Heart right ventricle (tissue), 16 donors: ENCODE results near the gene GLIPR1L2. TPM values are rescaled to one million over a fixed set of nuclear protein-coding genes. Genes with fewer than 3 reads are reported as not detected.

Source experiments
- ATAC-seq, 8 donors: fragments of 200-7000 bp; cut with Tn5 transposase; one replicate each; pipeline ENCODE4 v1.9.1; 2020; ENCODE audit warnings: mild to moderate bottlenecking in 8 of 8, moderate library complexity in 8 of 8, moderate number of reproducible peaks in 1 of 8
- DNase-seq, 2 donors: peaks; one replicate each; pipeline ENCODE4 v3.0.0-alpha.2; 2020
- H3K27ac ChIP-seq, 10 donors: fragments of 200-600 bp; sonication (generic) in 2 of 10; one replicate each; pipeline versions ENCODE4 v1.5.0 to v1.8.0; 2020 to 2022; ENCODE audit warnings: mild to moderate bottlenecking in 3 of 10
- H3K27me3 ChIP-seq, 7 donors: fragments of 200-600 bp; one replicate each; pipeline ENCODE4 v1.8.0; 2021 to 2022; ENCODE audit warnings: mild to moderate bottlenecking in 2 of 7
- H3K36me3 ChIP-seq, 9 donors: fragments of 200-600 bp; sonication (generic) in 1 of 9; one replicate each; pipeline versions ENCODE4 v1.5.0 to v1.8.0; 2020 to 2022; ENCODE audit warnings: mild to moderate bottlenecking in 2 of 9
- H3K4me1 ChIP-seq, 9 donors: fragments of 200-600 bp; sonication (generic) in 1 of 9; one replicate each; pipeline versions ENCODE4 v1.5.0 to v1.8.0; 2020 to 2022; ENCODE audit warnings: mild to moderate bottlenecking in 4 of 9
- H3K4me3 ChIP-seq, 10 donors: fragments of 200-600 bp; sonication (generic) in 2 of 10; one replicate each; pipeline versions ENCODE4 v1.5.0 to v1.8.0; 2020 to 2022; ENCODE audit warnings: mild to moderate bottlenecking in 7 of 10, moderate library complexity in 2 of 10
- H3K9me3 ChIP-seq, 11 donors: fragments of 200-600 bp in 10 of 11; sonication (generic) in 2 of 11; one replicate each; pipeline versions ENCODE4 v1.5.0 to v1.8.0; 2013 to 2022; ENCODE audit warnings: mild to moderate bottlenecking in 2 of 11, control low read depth in 1 of 11, moderate library complexity in 1 of 11
- WGBS, 2 donors: extraction: QIAGEN DNeasy Blood & Tissue Kit; methylation state at CpG; one replicate each; pipeline ENCODE4 v1.1.7; 2013; ENCODE audit warnings: inconsistent platforms in 1 of 2; 5-methylcytosine and 5-hydroxymethylcytosine counted together
- intact Hi-C, 10 donors: fragments of 100-400 bp; cut with DNase I; formaldehyde crosslinking; loops; one replicate each; pipeline versions ENCODE4 v1.11.1 to v1.14.2; 2022
- polyA plus RNA-seq, 2 donors: library from polyadenylated mRNA; stranded (reverse); fragments of 200-250 nt; gene quantifications; one replicate each; pipeline ENCODE4 v1.2.3, GENCODE V29; 2013
- total RNA-seq, 10 donors: library from RNA; stranded (reverse); fragmentation: NEBNext Ultra II Directional in 3 of 10; extraction: Animal tissue kit (Norgen Biotek cat#: 25700) in 3 of 10; gene quantifications; one replicate each; pipeline versions ENCODE4 v1.2.1 to v1.2.4, GENCODE V29; 2021 to 2023
- TF ChIP-seq, protein P1 (sequence below), 9 donors: fragments of 200-600 bp; sonication (generic) in 2 of 9; IDR thresholded peaks; one replicate each; pipeline versions ENCODE4 v1.5.0 to v1.8.0; 2021 to 2022; ENCODE audit warnings: antibody characterized with exemption in 9 of 9, mild to moderate bottlenecking in 5 of 9, moderate library complexity in 1 of 9
- donor health status: Arrhythmogenic right ventricular cardiomyopathy.
- donor health status: ischemic (EF 13 %, LVEDD 7.1; RV severe dilation, severe dysfunction).
- donor health status: healthy with polysubstance abuse.
- donor health status: DM: no; HTN: yes; CAD: no.
- donor health status: DM: no; HTN: no; CAD: no.
- donor health status: ischemic (EF 25% LVEDD 6.9; RV normal size, moderate dysfunction).
- donor health status: ischemic (EF 25% LVEDD 5.7; RV mildly dilated, moderate dysfunction).
- donor health status: healthy.
- donor health status: DM: yes; HTN: yes; CAD: no.
- donor health status: Ischemic cardiomyopathy.
- donor health status: ischemic (EF 35%, LVEDD 5.7; RV mildly dilated, moderate dysfunction).
- donor health status: nonischemic (EF 11% LVEDD 7.7; RV severe dilation, severe dysfunction).
- donor health status: DM: yes; HTN: yes; CAD: no.
- donor health status: PGD.
- donor health status: ischemic (EF 29% LVEDD 5.4; RV normal size, mild dysfunction).
- donor health status: nonischemic (EF 23%, LVEDD 6.1; RV moderate dilation, normal function).

The GLIPR1L2 gene
- total and polyA plus RNA-seq, 12 donors = 0.66 to 2.9 (median 1.3) TPM

DNA sequence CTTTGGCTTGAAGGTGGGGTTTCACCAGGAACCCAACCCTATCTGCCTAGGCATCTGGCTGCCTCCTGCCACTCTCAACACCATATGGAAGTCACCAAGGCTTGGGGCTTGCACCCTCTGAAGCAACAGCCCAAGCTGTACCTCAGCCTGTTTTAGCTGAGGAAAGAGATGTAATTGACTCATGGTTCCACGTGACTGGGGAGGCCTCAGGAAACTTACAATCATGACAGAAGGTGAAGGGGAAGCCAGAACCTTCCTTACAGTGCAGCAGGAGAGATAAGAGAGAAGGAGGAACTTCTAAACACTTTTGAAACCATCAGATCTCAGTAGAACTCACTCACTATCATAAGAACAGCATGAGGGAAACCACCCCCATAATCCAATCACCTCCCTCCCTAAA, 29.5 kb upstream of the GLIPR1L2 start:
- Histone ChIP-seq H3K27ac (no peak overlapping the region), H3K4me1 (peaks cover 0 to 8% (median 0%) of the 10 kb centered on the region in 9 donors), H3K4me3 (no peak overlapping the region), H3K36me3 (no peaks in the 10 kb centered on the region), H3K27me3 (no peaks in the 10 kb centered on the region), H3K9me3 (peaks cover 0 to under 1% (median 0%) of the 10 kb centered on the region in 11 donors)
- ATAC-seq (no peak), DNase-seq (no peak)
- TF ChIP-seq, protein P1, sequence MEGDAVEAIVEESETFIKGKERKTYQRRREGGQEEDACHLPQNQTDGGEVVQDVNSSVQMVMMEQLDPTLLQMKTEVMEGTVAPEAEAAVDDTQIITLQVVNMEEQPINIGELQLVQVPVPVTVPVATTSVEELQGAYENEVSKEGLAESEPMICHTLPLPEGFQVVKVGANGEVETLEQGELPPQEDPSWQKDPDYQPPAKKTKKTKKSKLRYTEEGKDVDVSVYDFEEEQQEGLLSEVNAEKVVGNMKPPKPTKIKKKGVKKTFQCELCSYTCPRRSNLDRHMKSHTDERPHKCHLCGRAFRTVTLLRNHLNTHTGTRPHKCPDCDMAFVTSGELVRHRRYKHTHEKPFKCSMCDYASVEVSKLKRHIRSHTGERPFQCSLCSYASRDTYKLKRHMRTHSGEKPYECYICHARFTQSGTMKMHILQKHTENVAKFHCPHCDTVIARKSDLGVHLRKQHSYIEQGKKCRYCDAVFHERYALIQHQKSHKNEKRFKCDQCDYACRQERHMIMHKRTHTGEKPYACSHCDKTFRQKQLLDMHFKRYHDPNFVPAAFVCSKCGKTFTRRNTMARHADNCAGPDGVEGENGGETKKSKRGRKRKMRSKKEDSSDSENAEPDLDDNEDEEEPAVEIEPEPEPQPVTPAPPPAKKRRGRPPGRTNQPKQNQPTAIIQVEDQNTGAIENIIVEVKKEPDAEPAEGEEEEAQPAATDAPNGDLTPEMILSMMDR (IDR thresholded peaks at IDR 0.05) = no peak
- intact Hi-C loops = no loop called here
- 59 to 70% methylated on average over 1 of the region's 1 CpG for WGBS, 2 donors

DNA sequence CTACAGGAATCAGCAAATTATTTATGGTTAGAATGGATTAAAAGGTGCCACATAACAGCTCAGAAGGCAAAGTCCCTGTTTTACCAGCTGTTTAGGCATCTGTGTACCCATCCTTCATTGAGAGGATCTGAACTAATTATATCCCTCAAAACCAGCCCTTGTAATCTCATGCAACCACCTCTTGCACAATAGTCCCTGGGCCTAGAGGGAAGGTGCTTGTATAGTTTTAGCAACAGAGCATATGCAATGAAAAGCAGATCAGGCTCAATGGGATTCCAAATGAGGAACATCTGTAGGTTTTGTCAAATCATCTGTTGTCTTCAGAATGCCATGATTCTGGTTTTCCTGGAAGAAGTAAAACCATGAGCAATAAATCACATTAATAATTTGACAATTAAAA, 26.0 kb upstream of the GLIPR1L2 start:
- H3K4me3 ChIP-seq = no peak overlapping the region
- DNase-seq (peak in 1 of 2 donors; percentile 8), ATAC-seq (peak in 7 of 8 donors; percentile 69 to 97 (median 83))
- no peaks in the 10 kb centered on the region for H3K9me3 ChIP-seq
- TF ChIP-seq, protein P1 (IDR thresholded peaks at IDR 0.05) = no peak
- no peaks in the 10 kb centered on the region for H3K27me3 ChIP-seq
- H3K27ac ChIP-seq = no peak overlapping the region
- peaks cover 0 to 8% (median 0%) of the 10 kb centered on the region in 9 donors for H3K4me1 ChIP-seq
- H3K36me3 ChIP-seq = no peaks in the 10 kb centered on the region
- intact Hi-C loops = no loop called here

DNA sequence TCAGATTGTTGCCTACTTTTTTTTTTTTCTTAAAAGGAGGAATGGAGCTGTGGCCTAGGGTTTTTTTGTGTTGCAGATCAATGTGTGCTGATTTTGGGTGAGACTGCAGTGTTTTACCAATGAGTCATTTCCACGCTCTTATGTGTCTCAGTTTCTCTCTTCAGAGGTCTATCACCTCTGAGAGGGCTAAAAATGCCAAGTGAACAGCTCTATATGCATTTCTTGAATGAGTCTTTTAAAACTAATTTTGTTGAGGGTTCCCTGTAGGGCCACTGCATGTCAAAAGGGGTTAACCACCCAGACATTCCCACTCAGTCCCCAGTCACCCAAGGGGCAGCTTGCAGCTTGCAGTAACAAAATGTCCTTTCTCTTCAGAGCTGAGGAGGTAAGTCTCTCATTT, 24.3 kb upstream of the GLIPR1L2 start:
- H3K9me3 ChIP-seq = no peaks in the 10 kb centered on the region
- TF ChIP-seq, protein P1 (IDR thresholded peaks at IDR 0.05) = no peak
- H3K27ac ChIP-seq = no peak overlapping the region
- 90 to 100% methylated on average over 1 of the region's 1 CpG for WGBS, 2 donors
- intact Hi-C loops = no loop called here
- ATAC-seq (no peak), DNase-seq (no peak)
- H3K4me3 ChIP-seq = no peak overlapping the region
- H3K27me3 ChIP-seq = no peaks in the 10 kb centered on the region
- no peaks in the 10 kb centered on the region for H3K36me3 ChIP-seq
- H3K4me1 ChIP-seq = peaks cover 0 to 8% (median 0%) of the 10 kb centered on the region in 9 donors

DNA sequence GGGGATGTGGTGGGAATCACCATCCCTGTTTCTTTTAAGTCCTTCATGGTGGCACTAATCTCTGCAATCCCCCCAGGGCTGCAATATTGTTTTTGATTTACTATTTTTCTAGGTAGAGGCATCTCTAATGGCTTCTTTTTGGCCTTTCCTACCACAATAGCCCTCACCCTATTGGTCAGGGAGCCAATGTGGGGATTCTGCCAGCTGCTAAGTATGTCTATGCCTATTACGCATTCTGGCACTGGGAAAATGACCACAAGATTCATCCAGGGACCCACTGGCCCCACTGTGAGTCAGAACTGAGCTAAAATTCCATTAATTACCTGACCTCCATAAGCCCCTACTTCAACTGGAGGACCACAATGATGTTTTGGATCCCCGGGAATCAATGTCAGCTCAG, 15.9 kb upstream of the GLIPR1L2 start:
- H3K4me3 ChIP-seq = no peak overlapping the region
- intact Hi-C loops = no loop called here
- ATAC-seq (no peak), DNase-seq (no peak)
- H3K9me3 ChIP-seq = no peaks in the 10 kb centered on the region
- H3K36me3 ChIP-seq = no peaks in the 10 kb centered on the region
- WGBS, 2 donors = 92 to 93% methylated on average over 2 of the region's 2 CpGs
- H3K27ac ChIP-seq = no peak overlapping the region
- H3K27me3 ChIP-seq = no peaks in the 10 kb centered on the region
- no peaks in the 10 kb centered on the region for H3K4me1 ChIP-seq
- TF ChIP-seq, protein P1 (IDR thresholded peaks at IDR 0.05) = no peak
